Measurements from ENCODE around the gene FERMT3.

FERMT3 gene

GRCh38 chr11:64266339-64266738 is 59.8 kb downstream of the FERMT3 start:
- TF ChIP-seq ESRRG (CRISPR knock-in tag; IDR thresholded peaks at IDR 0.05) (no peak), ZFP3 (CRISPR knock-in tag; IDR thresholded peaks at IDR 0.05) (no peak), ZNF8 (CRISPR knock-in tag; IDR thresholded peaks at IDR 0.05) (no peak), OSR1 (CRISPR knock-in tag; IDR thresholded peaks at IDR 0.05) (no peak), POU6F1 (CRISPR knock-in tag; IDR thresholded peaks at IDR 0.05; ENCODE audit: borderline replicate concordance, low read depth) (no peak)
- TF ChIP-seq, protein P1, sequence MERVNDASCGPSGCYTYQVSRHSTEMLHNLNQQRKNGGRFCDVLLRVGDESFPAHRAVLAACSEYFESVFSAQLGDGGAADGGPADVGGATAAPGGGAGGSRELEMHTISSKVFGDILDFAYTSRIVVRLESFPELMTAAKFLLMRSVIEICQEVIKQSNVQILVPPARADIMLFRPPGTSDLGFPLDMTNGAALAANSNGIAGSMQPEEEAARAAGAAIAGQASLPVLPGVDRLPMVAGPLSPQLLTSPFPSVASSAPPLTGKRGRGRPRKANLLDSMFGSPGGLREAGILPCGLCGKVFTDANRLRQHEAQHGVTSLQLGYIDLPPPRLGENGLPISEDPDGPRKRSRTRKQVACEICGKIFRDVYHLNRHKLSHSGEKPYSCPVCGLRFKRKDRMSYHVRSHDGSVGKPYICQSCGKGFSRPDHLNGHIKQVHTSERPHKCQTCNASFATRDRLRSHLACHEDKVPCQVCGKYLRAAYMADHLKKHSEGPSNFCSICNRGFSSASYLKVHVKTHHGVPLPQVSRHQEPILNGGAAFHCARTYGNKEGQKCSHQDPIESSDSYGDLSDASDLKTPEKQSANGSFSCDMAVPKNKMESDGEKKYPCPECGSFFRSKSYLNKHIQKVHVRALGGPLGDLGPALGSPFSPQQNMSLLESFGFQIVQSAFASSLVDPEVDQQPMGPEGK (CRISPR knock-in tag; IDR thresholded peaks at IDR 0.05; ENCODE audit: borderline replicate concordance), result no peak
- no peak for ATAC-seq

GRCh38 chr11:64267207-64267945 is 60.9 kb downstream of the FERMT3 start:
- TF ChIP-seq ZNF565 (CRISPR knock-in tag; conservative IDR thresholded peaks at IDR 0.05; ENCODE audit: low read depth) (no peak), ZC3H10 (CRISPR knock-in tag; IDR thresholded peaks at IDR 0.05) (no peak), RARB (CRISPR knock-in tag; IDR thresholded peaks at IDR 0.05) (no peak), ZNF8 (CRISPR knock-in tag; IDR thresholded peaks at IDR 0.05) (no peak), POU6F1 (CRISPR knock-in tag; IDR thresholded peaks at IDR 0.05; ENCODE audit: borderline replicate concordance, low read depth) (no peak), ISL1 (CRISPR knock-in tag; IDR thresholded peaks at IDR 0.05) (no peak), PPARA (CRISPR knock-in tag; IDR thresholded peaks at IDR 0.05; ENCODE audit: borderline replicate concordance) (no peak), ZFP30 (CRISPR knock-in tag; IDR thresholded peaks at IDR 0.05) (no peak), ZFP3 (CRISPR knock-in tag; IDR thresholded peaks at IDR 0.05) (no peak), GLIS3 (CRISPR knock-in tag; IDR thresholded peaks at IDR 0.05) (no peak), CSRNP3 (CRISPR knock-in tag; IDR thresholded peaks at IDR 0.05) (no peak), TCF4 (CRISPR knock-in tag; IDR thresholded peaks at IDR 0.05; ENCODE audit: borderline replicate concordance) (no peak)
- TF ChIP-seq, protein P2, sequence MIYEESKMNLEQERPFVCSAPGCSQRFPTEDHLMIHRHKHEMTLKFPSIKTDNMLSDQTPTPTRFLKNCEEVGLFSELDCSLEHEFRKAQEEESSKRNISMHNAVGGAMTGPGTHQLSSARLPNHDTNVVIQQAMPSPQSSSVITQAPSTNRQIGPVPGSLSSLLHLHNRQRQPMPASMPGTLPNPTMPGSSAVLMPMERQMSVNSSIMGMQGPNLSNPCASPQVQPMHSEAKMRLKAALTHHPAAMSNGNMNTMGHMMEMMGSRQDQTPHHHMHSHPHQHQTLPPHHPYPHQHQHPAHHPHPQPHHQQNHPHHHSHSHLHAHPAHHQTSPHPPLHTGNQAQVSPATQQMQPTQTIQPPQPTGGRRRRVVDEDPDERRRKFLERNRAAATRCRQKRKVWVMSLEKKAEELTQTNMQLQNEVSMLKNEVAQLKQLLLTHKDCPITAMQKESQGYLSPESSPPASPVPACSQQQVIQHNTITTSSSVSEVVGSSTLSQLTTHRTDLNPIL (CRISPR knock-in tag; IDR thresholded peaks at IDR 0.05; ENCODE audit: low read depth), result no peak
- ATAC-seq, result no peak

GRCh38 chr11:64268025-64268892 is 61.7 kb downstream of the FERMT3 start:
- TF ChIP-seq ZFP3 (CRISPR knock-in tag; IDR thresholded peaks at IDR 0.05) (0 out of 2 replicates have a peak, but pooled peaks have one; percentile 29), TCF4 (CRISPR knock-in tag; IDR thresholded peaks at IDR 0.05; ENCODE audit: borderline replicate concordance) (0 out of 2 replicates have a peak, but pooled peaks have one; percentile 40), CSDC2 (CRISPR knock-in tag; IDR thresholded peaks at IDR 0.05) (0 out of 2 replicates have a peak, but pooled peaks have one; percentile 14), ESRRG (CRISPR knock-in tag; IDR thresholded peaks at IDR 0.05) (no peak), POU6F1 (CRISPR knock-in tag; IDR thresholded peaks at IDR 0.05; ENCODE audit: borderline replicate concordance, low read depth) (no peak), PPARA (CRISPR knock-in tag; IDR thresholded peaks at IDR 0.05; ENCODE audit: borderline replicate concordance) (0 out of 2 replicates have a peak, but pooled peaks have one; percentile 19)
- ATAC-seq, result peak; percentile 7
